ENCODE data around the gene PTTG1. TPM values are rescaled to one million over a fixed set of nuclear protein-coding genes. Genes with fewer than 3 reads are reported as not detected.

The PTTG1 gene
- total and polyA plus RNA-seq, 3 donors from 2014 or later, result 153 to 429 (median 209) TPM

GRCh38 chr5:160437271-160437670 is 15.6 kb downstream of the PTTG1 start:
- no peaks in the 10 kb centered on the region for H3K9me3 ChIP-seq
- DNase-seq, result no peak
- no peaks in the 10 kb centered on the region for H3K36me3 ChIP-seq (ENCODE audit: low read depth, missing control alignments)
- H3K27me3 ChIP-seq, result no peaks in the 10 kb centered on the region
- no peak overlapping the region for H3K27ac ChIP-seq
- no peaks in the 10 kb centered on the region for H3K4me1 ChIP-seq
- TF ChIP-seq POLR2A (IDR thresholded peaks at IDR 0.05) (no peak), CTCF (IDR thresholded peaks at IDR 0.05) (no peak)
- intact Hi-C loops (cut with DNase I; ENCODE audit: low total_unique reads), result no loop called here
- no peak overlapping the region for H3K4me3 ChIP-seq

DNA sequence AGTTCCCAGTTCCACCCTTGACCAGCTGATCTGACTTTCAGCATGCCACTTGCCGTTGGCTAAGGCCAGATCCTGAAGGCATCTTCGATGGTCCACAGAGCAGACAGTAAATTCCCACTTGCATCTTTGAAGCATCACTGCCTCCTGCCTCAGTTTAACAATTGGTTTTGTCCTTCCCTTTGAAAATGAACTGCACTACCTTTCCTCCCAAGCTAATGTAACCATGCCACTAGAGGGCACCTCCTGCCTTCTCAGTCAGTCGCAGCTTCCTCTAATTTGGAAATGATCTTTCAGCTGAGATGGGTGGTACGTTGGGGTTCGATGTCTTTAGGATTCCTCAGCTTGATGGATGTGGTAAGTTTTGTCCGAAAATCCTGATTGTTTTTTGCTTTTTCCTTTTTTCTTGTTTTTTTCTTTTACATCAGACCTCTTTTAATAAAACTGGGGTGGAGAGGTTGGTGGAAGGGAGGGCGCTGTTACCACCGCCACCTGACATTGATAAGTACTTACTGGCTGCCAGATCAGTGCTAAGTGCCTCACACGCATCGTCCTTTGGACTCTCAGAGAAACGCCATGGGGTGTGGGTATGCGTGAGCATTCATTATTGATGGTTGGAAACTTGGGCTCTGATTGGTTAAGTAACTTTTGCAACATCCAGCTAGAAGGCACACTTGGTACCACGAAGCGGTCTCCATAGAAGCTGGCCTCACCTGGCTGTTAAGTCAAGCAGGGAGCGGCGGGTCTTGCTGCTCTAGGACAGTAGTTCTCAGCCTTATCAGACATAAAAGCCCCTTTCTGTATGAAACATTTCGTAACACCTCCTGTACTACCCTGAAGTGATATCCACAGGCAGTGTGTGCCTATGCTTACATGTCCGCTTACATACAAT is 16.9 kb downstream of the PTTG1 start:
- no peaks in the 10 kb centered on the region for H3K36me3 ChIP-seq (ENCODE audit: low read depth, missing control alignments)
- intact Hi-C loops (cut with DNase I; ENCODE audit: low total_unique reads), result no loop called here
- WGBS, 2 donors, result 5% methylated on average over 18 of the region's 18 CpGs
- no peaks in the 10 kb centered on the region for H3K9me3 ChIP-seq
- H3K4me3 ChIP-seq, result peak overlapping the region; percentile 29 to 54
- no peak overlapping the region for H3K27ac ChIP-seq
- peak in 2 of 3 experiments; percentile 57 to 62 for TF ChIP-seq CTCF (IDR thresholded peaks at IDR 0.05)
- TF ChIP-seq POLR2A (IDR thresholded peaks at IDR 0.05), result no peak
- H3K4me1 ChIP-seq, result no peaks in the 10 kb centered on the region
- DNase-seq, result peak; percentile 65
- no peaks in the 10 kb centered on the region for H3K27me3 ChIP-seq

GRCh38 chr5:160439205-160439600 is 17.5 kb downstream of the PTTG1 start:
- Histone ChIP-seq H3K9me3 (no peaks in the 10 kb centered on the region), H3K4me3 (peak overlapping the region; percentile 29 to 54), H3K27me3 (no peaks in the 10 kb centered on the region), H3K27ac (no peak overlapping the region), H3K4me1 (no peaks in the 10 kb centered on the region), H3K36me3 (ENCODE audit: low read depth, missing control alignments) (no peaks in the 10 kb centered on the region)
- peak; percentile 95 for DNase-seq
- intact Hi-C loops (cut with DNase I; ENCODE audit: low total_unique reads), result no loop called here
- TF ChIP-seq CTCF (IDR thresholded peaks at IDR 0.05) (peak; percentile 93 to 97 (median 93)), POLR2A (IDR thresholded peaks at IDR 0.05) (no peak)
- WGBS, 2 donors, result 0 to 1% methylated on average over 11 of the region's 11 CpGs

DNA sequence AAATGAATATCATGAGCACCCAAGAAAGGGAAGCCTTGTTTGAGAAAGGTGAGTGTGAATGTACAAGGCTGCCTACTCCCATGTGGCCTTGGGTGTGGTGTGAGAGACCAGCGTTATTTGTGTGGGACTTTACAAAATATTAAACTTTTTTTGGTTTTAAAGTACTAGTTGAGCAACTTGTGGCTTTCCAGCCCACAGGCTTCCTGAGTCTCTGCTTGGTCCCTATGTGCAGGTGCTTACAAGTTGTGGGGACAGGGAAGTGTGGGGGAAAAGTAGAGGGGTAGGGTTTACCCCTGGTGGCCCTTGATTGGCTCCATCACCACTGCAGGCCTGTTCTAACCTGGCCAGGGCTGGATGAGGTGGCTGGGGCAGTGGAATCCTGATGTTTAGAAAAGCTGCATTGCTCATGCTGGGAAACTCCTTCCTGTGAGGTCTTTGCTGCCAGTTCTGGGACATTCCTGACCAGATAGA is 19.7 kb downstream of the PTTG1 start:
- Histone ChIP-seq H3K27me3 (no peaks in the 10 kb centered on the region), H3K4me3 (no peak overlapping the region), H3K9me3 (no peaks in the 10 kb centered on the region), H3K36me3 (ENCODE audit: low read depth, missing control alignments) (no peaks in the 10 kb centered on the region), H3K4me1 (no peaks in the 10 kb centered on the region), H3K27ac (no peak overlapping the region)
- 35 to 50% methylated on average over 1 of the region's 1 CpG for WGBS, 2 donors
- intact Hi-C loops (cut with DNase I; ENCODE audit: low total_unique reads), result no loop called here
- DNase-seq, result no peak
- TF ChIP-seq POLR2A (IDR thresholded peaks at IDR 0.05), result no peak
- TF ChIP-seq CTCF (IDR thresholded peaks at IDR 0.05), result no peak

Data from testis (tissue), 3 donors.